Ureter (tissue), 1 donor: ENCODE data around the gene MRAP2. TPM values are rescaled to one million over a fixed set of nuclear protein-coding genes. Genes with fewer than 3 reads are reported as not detected.
"Not testable (repeated sequence)": the region's sequence is repeated elsewhere in the genome, so short reads cannot be mapped to it uniquely, and the experiment has no call there.

Experiments
- DNase-seq: peaks from one replicate; pipeline ENCODE4 v3.0.0-alpha.2; 2020; ENCODE audit warnings: low spot score
- total RNA-seq: library from RNA; stranded (reverse); gene quantifications from one replicate; pipeline ENCODE4 v1.2.4, GENCODE V29; 2023
- donor health status: DM: yes; HTN: yes; CAD: no.

MRAP2 gene
- total RNA-seq, 1 donor from 2014 or later, result 5.3 TPM

- DNase-seq, result no peak
Measured at GRCh38 chr6:84074988-84075781, 41.6 kb downstream of the MRAP2 start.

GRCh38 chr6:84077645-84078044 lies 44.1 kb downstream of the MRAP2 start:
- DNase-seq, result no peak

GRCh38 chr6:84078335-84078734 lies 44.8 kb downstream of the MRAP2 start:
- DNase-seq, result no peak

- DNase-seq, result no peak
Measured at GRCh38 chr6:84081222-84081621, 47.6 kb downstream of the MRAP2 start.

- DNase-seq, result no peak
Measured at GRCh38 chr6:84082689-84083265, 49.2 kb downstream of the MRAP2 start.

- DNase-seq, result not testable (repeated sequence)
Measured at GRCh38 chr6:84084705-84085104, 51.1 kb downstream of the MRAP2 start.

- no peak for DNase-seq
Measured at GRCh38 chr6:84086056-84086455, 52.5 kb downstream of the MRAP2 start.

- DNase-seq, result no peak
Measured at GRCh38 chr6:84086545-84087429, 53.2 kb downstream of the MRAP2 start.

GRCh38 chr6:84089081-84089480 lies 55.5 kb downstream of the MRAP2 start:
- no peak for DNase-seq

- no peak for DNase-seq
Measured at GRCh38 chr6:84089552-84089951, 56.0 kb downstream of the MRAP2 start.

- no peak for DNase-seq
Measured at GRCh38 chr6:84093441-84094435, 60.2 kb downstream of the MRAP2 start.

GRCh38 chr6:84095156-84095555 lies 61.6 kb downstream of the MRAP2 start:
- DNase-seq, result no peak

- DNase-seq, result no peak
Measured at GRCh38 chr6:84103029-84103428, 69.5 kb downstream of the MRAP2 start.

GRCh38 chr6:84105215-84105924 lies 71.8 kb downstream of the MRAP2 start:
- not testable (repeated sequence) for DNase-seq

- no peak for DNase-seq
Measured at GRCh38 chr6:84107495-84107894, 73.9 kb downstream of the MRAP2 start.

GRCh38 chr6:84111351-84111750 lies 77.8 kb downstream of the MRAP2 start:
- not testable (repeated sequence) for DNase-seq

GRCh38 chr6:84114933-84115594 lies 81.5 kb downstream of the MRAP2 start:
- DNase-seq, result not testable (repeated sequence)

GRCh38 chr6:84118191-84118590 lies 84.6 kb downstream of the MRAP2 start:
- DNase-seq, result no peak

GRCh38 chr6:84119277-84119676 lies 85.7 kb downstream of the MRAP2 start:
- no peak for DNase-seq

- no peak for DNase-seq
Measured at GRCh38 chr6:84123186-84123585, 89.6 kb downstream of the MRAP2 start.
